Stimulated activated CD8-positive, alpha-beta memory T cell treated with anti-CD3 and anti-CD28 coated beads, Interleukin-7, amount 100 ng/mL, for 24 hours (primary cell): ENCODE results near the gene NFIL3.
"Not testable (repeated sequence)": the region's sequence is repeated elsewhere in the genome, so short reads cannot be mapped to it uniquely, and the experiment has no call there.

Experiments used
- DNase-seq: peaks from one replicate; pipeline ENCODE4 v3.0.0-alpha.2; 2020; ENCODE audit warnings: low read depth

The NFIL3 gene

DNA sequence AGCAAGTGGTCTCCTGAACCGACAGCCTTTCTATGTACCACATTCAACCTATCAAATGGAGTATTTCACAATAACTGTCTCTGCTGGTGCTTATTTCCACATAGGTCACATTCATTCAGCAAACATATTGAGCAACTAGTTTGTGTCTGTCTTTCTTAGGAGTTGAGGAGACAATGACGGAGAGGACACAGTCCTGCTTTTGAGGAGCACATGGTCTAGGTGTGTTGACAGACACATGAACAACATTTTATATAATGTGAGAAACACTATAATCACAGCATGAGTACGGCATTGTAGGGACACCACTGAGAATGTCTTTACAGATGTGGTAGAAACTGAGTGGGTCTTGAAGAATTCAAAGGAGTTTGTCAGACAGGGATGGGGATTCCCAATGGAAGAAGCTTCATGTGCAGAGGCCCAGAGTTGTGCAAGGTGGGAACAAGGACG lies 28.5 kb downstream of the NFIL3 start:
- no peak for DNase-seq

- no peak for DNase-seq
These were observed 29.8 kb downstream of the NFIL3 start for GRCh38 chr9:91393826-91394225.

DNA sequence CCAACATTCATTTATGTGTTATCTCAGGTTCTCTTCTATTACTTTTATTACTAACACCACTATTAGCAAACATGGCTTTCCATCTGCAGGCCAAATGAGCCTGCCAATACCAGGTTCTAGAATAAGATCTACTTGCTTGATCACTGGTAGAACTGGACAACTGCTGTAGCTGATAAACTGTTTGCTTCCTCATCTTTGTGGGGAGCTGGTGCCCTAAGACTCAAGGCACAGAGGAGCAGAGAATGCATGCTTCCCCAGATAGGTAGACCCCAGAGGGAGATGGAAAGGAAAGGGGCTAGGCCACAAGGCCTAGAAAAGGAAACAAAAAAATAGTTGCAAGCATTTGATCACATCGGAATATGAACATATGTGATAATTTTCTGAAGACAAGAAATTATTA lies 31.2 kb downstream of the NFIL3 start:
- no peak for DNase-seq

DNA sequence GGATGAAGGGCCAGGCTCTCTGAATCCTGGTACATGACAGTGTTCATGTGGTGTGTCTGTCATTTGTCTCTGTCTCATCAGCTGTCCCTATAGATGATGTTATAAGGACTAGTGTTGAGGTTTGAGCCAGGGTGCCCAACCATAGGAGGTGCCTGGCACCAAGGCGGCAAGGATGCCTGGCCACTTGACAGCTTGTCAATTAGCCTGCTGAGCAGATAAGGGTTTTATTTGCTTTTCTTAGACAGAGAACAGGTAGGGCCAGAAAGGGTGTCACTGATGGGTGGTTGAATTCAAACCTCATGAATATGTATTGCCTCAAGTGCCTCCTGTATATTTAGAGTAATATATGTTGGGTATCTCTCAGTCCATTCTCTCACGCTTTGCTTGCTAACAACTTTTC lies 31.8 kb downstream of the NFIL3 start:
- no peak for DNase-seq

DNA sequence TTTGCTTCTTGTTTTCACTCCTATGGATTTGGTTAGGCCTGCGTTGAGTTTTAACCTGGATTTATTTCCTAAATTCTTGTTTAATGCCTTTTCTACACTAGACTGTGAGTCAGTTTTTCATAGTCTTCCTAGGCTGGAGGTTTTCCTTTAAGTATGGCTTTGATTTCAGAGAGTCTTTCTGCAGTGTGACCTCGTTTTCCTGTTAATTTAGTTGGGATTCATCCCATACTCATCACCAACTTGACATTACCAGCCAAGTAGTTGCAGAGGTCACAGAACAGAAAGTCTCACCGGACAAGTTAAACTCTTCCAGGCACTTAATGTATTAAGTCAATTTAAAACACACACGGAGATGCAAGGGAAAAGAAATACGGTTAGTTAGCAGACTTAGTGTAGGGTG lies 32.2 kb downstream of the NFIL3 start:
- no peak for DNase-seq

DNA sequence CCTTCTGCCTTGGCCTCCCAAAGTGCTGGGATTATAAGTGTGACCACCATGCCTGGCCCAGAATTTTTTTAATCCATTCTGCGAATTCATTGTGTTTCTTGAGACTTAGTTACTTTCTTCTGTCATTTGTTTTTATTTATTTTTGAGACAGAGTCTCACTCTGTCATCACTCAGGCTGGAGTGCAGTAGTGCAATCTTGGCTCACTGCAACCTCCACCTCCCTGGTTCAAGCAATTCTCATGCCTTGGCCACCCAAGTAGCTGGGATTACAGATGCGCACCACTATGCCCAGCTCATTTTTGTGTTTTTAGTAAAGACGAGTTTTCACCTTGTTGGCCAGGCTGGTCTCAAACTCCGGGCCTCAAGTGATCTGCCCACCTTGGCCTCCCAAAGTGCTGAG lies 33.9 kb downstream of the NFIL3 start:
- DNase-seq: not testable (repeated sequence)

DNA sequence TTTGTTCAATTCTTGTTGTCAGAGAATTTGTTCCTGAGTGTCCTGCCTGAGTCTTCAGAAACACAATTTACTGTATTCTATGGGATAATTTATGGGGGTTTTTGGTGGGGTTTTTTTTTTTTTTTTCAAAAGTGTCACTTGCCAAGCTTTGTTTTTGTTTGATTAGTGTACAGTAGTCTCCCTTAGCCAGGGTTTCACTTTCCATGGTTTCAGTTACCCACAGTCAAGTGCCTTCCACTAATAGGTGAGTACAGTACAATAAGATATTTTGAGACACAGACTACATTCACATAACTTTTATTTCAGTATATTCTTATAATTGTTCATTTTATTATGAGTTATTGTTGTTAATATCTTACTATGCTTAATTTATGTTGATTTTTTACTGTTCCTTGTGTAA lies 36.9 kb downstream of the NFIL3 start:
- DNase-seq: no peak

- no peak for DNase-seq
These were observed 38.7 kb downstream of the NFIL3 start for GRCh38 chr9:91384954-91385353.

DNA sequence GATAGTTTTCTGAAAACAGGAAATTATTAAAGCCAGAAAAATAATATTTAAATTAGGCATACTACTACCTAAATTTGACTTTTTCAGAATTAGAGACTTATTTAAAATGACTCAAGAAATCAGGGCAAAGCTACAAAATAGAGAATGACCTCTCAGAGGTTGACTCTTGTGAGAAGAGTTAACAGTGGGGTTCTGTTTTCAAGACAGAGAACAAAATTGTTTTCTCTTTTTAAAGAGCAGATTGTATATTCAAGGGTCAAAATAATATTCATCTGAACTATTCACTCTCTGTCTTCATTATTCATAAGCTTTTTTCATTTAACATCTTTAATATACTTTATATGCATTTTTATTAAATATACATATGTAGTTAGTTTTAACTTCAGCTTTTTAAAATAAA lies 40.1 kb downstream of the NFIL3 start:
- DNase-seq: no peak

DNA sequence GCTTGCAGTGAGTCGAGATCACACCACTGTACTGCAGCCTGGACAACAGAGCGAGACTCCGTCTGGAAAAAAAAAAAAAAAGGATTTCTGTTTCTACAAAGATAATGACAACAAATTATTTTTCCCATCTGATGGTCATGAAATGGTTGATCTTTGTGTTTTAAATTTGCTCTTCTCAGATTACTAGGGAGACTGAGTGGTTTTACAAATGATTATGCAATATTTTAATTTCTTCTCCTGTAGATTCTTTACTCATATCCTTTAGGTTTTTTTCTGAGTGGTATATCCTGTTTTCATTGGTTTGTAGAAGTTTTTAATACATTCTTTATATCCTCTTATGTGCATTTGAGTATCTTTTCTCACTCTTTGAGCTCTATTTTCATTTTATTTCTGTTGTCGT lies 41.3 kb downstream of the NFIL3 start:
- DNase-seq: no peak

- no peak for DNase-seq
These were observed 44.2 kb downstream of the NFIL3 start for GRCh38 chr9:91379426-91379825.

DNA sequence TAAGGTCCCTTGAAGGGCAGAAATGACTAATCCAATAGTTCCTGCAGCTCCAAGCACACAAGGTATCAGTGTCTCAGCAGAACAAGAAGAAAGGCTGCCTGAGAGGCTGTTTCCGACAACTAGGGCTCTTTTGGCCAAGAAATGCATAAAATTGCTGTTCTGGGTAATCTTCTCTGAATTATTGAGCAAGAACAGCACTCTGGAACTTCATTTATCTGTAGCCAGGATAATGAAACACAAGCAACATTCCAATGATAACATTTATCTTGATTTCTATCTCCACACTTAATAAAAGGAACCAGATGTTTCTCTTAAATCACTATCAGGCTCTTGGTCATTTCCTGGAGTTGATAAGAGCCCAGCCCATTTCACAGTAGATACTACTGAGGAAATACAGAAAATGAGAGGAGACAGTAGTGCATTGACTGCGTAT lies 44.9 kb downstream of the NFIL3 start:
- DNase-seq: no peak

GRCh38 chr9:91378054-91378453 lies 45.6 kb downstream of the NFIL3 start:
- not testable (repeated sequence) for DNase-seq

GRCh38 chr9:91376239-91376638 lies 47.4 kb downstream of the NFIL3 start:
- DNase-seq: no peak

- DNase-seq: no peak
These were observed 48.7 kb downstream of the NFIL3 start for GRCh38 chr9:91374939-91375338.

DNA sequence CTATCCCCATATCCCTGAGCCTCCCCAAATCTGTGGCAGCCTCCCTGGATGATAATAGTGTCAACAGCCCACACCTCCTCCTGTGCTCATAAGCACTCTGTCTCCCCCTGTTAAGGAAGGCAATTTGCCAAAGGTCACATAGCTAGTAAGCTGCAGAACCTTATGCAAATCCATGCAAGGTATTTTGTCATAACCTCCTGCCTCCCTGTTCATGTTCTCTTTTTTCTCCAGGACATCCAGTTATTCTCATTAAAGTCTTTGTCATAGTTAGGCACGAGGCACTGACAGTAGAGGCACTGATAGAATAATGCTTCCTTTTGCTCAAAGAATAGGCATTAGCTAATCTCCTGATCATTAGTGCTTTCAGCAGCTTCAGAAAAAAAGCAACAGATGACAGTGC lies 51.7 kb downstream of the NFIL3 start:
- no peak for DNase-seq

GRCh38 chr9:91370006-91370405 lies 53.6 kb downstream of the NFIL3 start:
- not testable (repeated sequence) for DNase-seq

- no peak for DNase-seq
These were observed 58.9 kb downstream of the NFIL3 start for GRCh38 chr9:91364702-91365101.

GRCh38 chr9:91364005-91364404 lies 59.6 kb downstream of the NFIL3 start:
- no peak for DNase-seq

- DNase-seq: no peak
These were observed 61.5 kb downstream of the NFIL3 start for GRCh38 chr9:91362051-91362611.

- peak; percentile 65 for DNase-seq
These were observed 62.2 kb downstream of the NFIL3 start, which contains the start of gene AUH for GRCh38 chr9:91361291-91362050. Gene AUH (minus strand): TSS chr9:91361918. CDS start chr9:91361889, 29 bp downstream.

GRCh38 chr9:91360551-91361290 lies 62.9 kb downstream of the NFIL3 start:
- DNase-seq: no peak
